GM12892 (cell line): Measurements from ENCODE around the gene MYLK.

Experiments used
- POLR2A ChIP-seq: IDR thresholded peaks from 2 replicates; pipeline ENCODE4 v1.6.1; 2011; ENCODE audit warnings: low read depth, low read length, control low read depth
- POLR2AphosphoS5 ChIP-seq: IDR thresholded peaks from 2 replicates; pipeline ENCODE4 v1.6.1; 2011; ENCODE audit warnings: low read depth, low read length, control low read depth
- TAF1 ChIP-seq: IDR thresholded peaks from 2 replicates; pipeline ENCODE4 v1.6.1; 2011; ENCODE audit warnings: low read depth, mild to moderate bottlenecking, control low read depth, low read length, borderline replicate concordance

- TF ChIP-seq POLR2AphosphoS5: no peak
- no peak for TF ChIP-seq POLR2A
- TF ChIP-seq TAF1: no peak
These were observed 259.8 kb downstream of the MYLK start for GRCh38 chr3:123624302-123624701.
